Activated CD4-positive, alpha-beta T cell treated with anti-CD3 and anti-CD28 coated beads for 36 hours (primary cell): ENCODE measurements around the gene AKAIN1. TPM values are rescaled to one million over a fixed set of nuclear protein-coding genes. Genes with fewer than 3 reads are reported as not detected.

Source experiments
- ATAC-seq: fragments of 200-7000 bp; cut with Tn5 transposase; one replicate; pipeline ENCODE4 v1.10.0; 2021; ENCODE audit warnings: mild to moderate bottlenecking, moderate library complexity
- CTCF ChIA-PET: fragments of 350-600 bp; sonication (Branson Sonifier 250); formaldehyde crosslinking; loops from one replicate; lab custom pipeline; 2021; ENCODE audit warnings: antibody characterized with exemption; lab: Charles Lee
- POLR2A ChIA-PET: fragments of 350-600 bp; sonication (Branson Sonifier 250); formaldehyde crosslinking; loops from one replicate; lab custom pipeline; 2021; ENCODE audit warnings: antibody characterized with exemption, inconsistent platforms; lab: Charles Lee
- DNase-seq: peaks from one replicate; pipeline ENCODE4 v3.0.0-alpha.2; 2020
- H3K27ac Mint-ChIP-seq: one replicate; pipeline ENCODE4 v1.8.0; 2021; ENCODE audit warnings: mixed read lengths
- H3K27me3 Mint-ChIP-seq: one replicate; pipeline ENCODE4 v1.8.0; 2021; ENCODE audit warnings: mixed read lengths
- H3K36me3 Mint-ChIP-seq: one replicate; pipeline ENCODE4 v1.8.0; 2021; ENCODE audit warnings: low read depth, mixed read lengths
- H3K4me1 Mint-ChIP-seq: one replicate; pipeline ENCODE4 v1.8.0; 2021; ENCODE audit warnings: mixed read lengths
- H3K4me3 Mint-ChIP-seq: one replicate; pipeline ENCODE4 v1.8.0; 2021; ENCODE audit warnings: mild to moderate bottlenecking, moderate library complexity, mixed read lengths
- H3K9me3 Mint-ChIP-seq: one replicate; pipeline ENCODE4 v1.8.0; 2021; ENCODE audit warnings: low read depth, mixed read lengths
- intact Hi-C, 2 experiments: fragments of 100-400 bp; cut with DNase I in 1 of 2; cut with micrococcal nuclease in 1 of 2; formaldehyde crosslinking; loops; one replicate each; pipeline versions ENCODE4 v1.14.2 to v1.15.1; 2022 to 2024; cut with DNase I, micrococcal nuclease
- total RNA-seq, 2 experiments: library from RNA; stranded (reverse); gene quantifications; one replicate each; pipeline ENCODE4 v1.2.3, GENCODE V29; 2021

The AKAIN1 gene
- total RNA-seq, 2 experiments from 2014 or later, result not detected

DNA sequence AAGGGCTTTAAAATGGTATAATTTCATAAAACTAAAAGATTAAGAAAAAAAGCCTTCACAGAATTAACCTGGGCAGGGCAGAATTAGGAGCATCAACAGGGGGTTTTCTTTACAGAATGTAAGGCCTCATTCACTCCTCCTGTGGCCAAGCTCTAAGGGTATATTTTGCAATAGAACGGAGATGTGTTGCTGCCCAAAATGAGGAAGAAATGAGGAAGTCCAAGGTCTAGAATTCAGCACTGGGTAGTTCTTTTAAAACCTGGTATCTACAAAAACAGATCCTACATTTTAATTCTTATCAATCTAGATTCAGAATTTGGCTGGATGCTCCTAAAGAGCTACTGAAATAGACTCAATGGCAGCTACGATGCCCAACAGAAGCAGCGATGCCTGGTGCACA lies 101.8 kb downstream of the AKAIN1 start:
- CTCF ChIA-PET, result no interaction called here
- Mint-ChIP-seq H3K4me1 (no peaks in the 10 kb centered on the region), H3K27ac (no peak overlapping the region), H3K27me3 (no peaks in the 10 kb centered on the region), H3K4me3 (no peak overlapping the region), H3K36me3 (no peaks in the 10 kb centered on the region), H3K9me3 (peaks cover 11% of the 10 kb centered on the region)
- ATAC-seq (no peak), DNase-seq (no peak)
- POLR2A ChIA-PET, result no interaction called here
- intact Hi-C loops, result no loop called here

DNA sequence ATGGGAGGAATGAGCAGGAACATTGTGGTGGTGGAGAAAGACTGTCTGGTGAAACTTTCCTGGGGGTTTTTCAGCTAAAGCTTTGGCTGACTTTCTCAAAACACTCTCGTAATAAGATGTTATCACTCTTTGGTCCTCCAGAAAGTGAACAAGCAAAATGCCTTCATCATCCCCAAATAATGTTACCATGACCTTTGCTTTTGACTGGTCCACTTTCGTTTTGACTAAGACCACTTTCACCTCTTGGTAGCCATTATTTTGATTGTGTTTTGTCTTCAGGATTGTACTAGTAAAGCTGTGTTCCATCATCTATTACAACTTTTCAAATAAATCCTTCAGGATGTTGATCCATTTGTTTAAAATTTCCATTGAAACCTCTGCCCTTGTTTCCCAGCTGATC lies 103.2 kb downstream of the AKAIN1 start:
- H3K4me1 Mint-ChIP-seq, result no peaks in the 10 kb centered on the region
- intact Hi-C loops, result no loop called here
- ChIA-PET CTCF (no interaction called here), POLR2A (no interaction called here)
- H3K27ac Mint-ChIP-seq, result no peak overlapping the region
- H3K9me3 Mint-ChIP-seq, result peaks cover 16% of the 10 kb centered on the region
- DNase-seq, result no peak
- ATAC-seq, result no peak
- H3K4me3 Mint-ChIP-seq, result no peak overlapping the region
- no peaks in the 10 kb centered on the region for H3K27me3 Mint-ChIP-seq
- H3K36me3 Mint-ChIP-seq, result no peaks in the 10 kb centered on the region

Other genes with a start within 250 kb of the AKAIN1 start
- gene ZBTB14, start 98.5 kb upstream of the AKAIN1 start, total RNA-seq, result 10 to 100 TPM; 20.9 to 23.4 TPM